HepG2 (cell line): ENCODE results near the gene LAMB4. TPM values are rescaled to one million over a fixed set of nuclear protein-coding genes. Genes with fewer than 3 reads are reported as not detected.

Experiments
- KLF15 ChIP-seq: sonication (generic); formaldehyde crosslinking; IDR thresholded peaks from 2 replicates; pipeline ENCODE4 v1.8.1; 2023; ENCODE audit warnings: borderline replicate concordance, mild to moderate bottlenecking, inconsistent platforms, missing genetic modification reagents, mixed read lengths
- SMAD9 ChIP-seq: sonication (generic); formaldehyde crosslinking; IDR thresholded peaks from 2 replicates; pipeline ENCODE4 v1.5.1; 2020; ENCODE audit warnings: mild to moderate bottlenecking, missing genetic modification reagents
- polyA plus RNA-seq, 8 experiments: library from polyadenylated mRNA; depleted of rRNA in 3 of 8; stranded (reverse) in 7 of 8; unstranded in 1 of 8; fragments of >200 nt; fragmentation: Illumina TruSeq in 4 of 8; extraction: Trizol in 4 of 8; gene quantifications; 2 replicates each; pipeline versions ENCODE4 v1.2.1 to v1.2.3, GENCODE V29; 2011 to 2016; ENCODE audit warnings: low read depth in 4 of 8, missing spikeins in 1 of 8, mixed read lengths in 1 of 8; ENCODE audit not compliant: insufficient read depth in 1 of 8
- total RNA-seq, 5 experiments: library from RNA; depleted of rRNA; stranded (reverse); fragments of >200 nt; fragmentation: Illumina TruSeq; extraction: Trizol; gene quantifications; 2 replicates each; pipeline ENCODE4 v1.2.3, GENCODE V29; 2016; ENCODE audit warnings: low read depth in 1 of 5
- TF ChIP-seq, protein P1 (sequence below), 2 experiments: sonication (generic) in 1 of 2; formaldehyde crosslinking in 1 of 2; IDR thresholded peaks; 2 replicates each; pipeline versions ENCODE4 v1.6.1 to v1.9.0; 2014 to 2022; ENCODE audit warnings: antibody characterized with exemption in 1 of 2, borderline replicate concordance in 1 of 2, inconsistent platforms in 1 of 2, low read depth in 1 of 2, missing genetic modification reagents in 1 of 2
- TF ChIP-seq, protein P2 (sequence below): sonication (generic); formaldehyde crosslinking; IDR thresholded peaks from 2 replicates; pipeline ENCODE4 v1.5.1; 2020; ENCODE audit warnings: mild to moderate bottlenecking, missing genetic modification reagents, borderline replicate concordance
- TF ChIP-seq, protein P3 (sequence below): sonication (generic); formaldehyde crosslinking; IDR thresholded peaks from 2 replicates; pipeline ENCODE4 v1.4.0; 2020; ENCODE audit warnings: missing genetic modification reagents, borderline replicate concordance

Gene LAMB4
- total and polyA plus RNA-seq, 2 of the 13 experiments (the other 11 are each of a cell fraction or from before 2014, with no cell fraction given) = 0.05 TPM; not detected in 1

GRCh38 chr7:108164342-108164741, 34.2 kb upstream of the LAMB4 start (continued):
- TF ChIP-seq, protein P1, sequence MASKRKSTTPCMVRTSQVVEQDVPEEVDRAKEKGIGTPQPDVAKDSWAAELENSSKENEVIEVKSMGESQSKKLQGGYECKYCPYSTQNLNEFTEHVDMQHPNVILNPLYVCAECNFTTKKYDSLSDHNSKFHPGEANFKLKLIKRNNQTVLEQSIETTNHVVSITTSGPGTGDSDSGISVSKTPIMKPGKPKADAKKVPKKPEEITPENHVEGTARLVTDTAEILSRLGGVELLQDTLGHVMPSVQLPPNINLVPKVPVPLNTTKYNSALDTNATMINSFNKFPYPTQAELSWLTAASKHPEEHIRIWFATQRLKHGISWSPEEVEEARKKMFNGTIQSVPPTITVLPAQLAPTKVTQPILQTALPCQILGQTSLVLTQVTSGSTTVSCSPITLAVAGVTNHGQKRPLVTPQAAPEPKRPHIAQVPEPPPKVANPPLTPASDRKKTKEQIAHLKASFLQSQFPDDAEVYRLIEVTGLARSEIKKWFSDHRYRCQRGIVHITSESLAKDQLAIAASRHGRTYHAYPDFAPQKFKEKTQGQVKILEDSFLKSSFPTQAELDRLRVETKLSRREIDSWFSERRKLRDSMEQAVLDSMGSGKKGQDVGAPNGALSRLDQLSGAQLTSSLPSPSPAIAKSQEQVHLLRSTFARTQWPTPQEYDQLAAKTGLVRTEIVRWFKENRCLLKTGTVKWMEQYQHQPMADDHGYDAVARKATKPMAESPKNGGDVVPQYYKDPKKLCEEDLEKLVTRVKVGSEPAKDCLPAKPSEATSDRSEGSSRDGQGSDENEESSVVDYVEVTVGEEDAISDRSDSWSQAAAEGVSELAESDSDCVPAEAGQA (IDR thresholded peaks at IDR 0.05; ENCODE audit: low read depth) = no peak
- TF ChIP-seq, protein P1 (CRISPR knock-in tag; IDR thresholded peaks at IDR 0.05; ENCODE audit: borderline replicate concordance) = no peak
- TF ChIP-seq, protein P2, sequence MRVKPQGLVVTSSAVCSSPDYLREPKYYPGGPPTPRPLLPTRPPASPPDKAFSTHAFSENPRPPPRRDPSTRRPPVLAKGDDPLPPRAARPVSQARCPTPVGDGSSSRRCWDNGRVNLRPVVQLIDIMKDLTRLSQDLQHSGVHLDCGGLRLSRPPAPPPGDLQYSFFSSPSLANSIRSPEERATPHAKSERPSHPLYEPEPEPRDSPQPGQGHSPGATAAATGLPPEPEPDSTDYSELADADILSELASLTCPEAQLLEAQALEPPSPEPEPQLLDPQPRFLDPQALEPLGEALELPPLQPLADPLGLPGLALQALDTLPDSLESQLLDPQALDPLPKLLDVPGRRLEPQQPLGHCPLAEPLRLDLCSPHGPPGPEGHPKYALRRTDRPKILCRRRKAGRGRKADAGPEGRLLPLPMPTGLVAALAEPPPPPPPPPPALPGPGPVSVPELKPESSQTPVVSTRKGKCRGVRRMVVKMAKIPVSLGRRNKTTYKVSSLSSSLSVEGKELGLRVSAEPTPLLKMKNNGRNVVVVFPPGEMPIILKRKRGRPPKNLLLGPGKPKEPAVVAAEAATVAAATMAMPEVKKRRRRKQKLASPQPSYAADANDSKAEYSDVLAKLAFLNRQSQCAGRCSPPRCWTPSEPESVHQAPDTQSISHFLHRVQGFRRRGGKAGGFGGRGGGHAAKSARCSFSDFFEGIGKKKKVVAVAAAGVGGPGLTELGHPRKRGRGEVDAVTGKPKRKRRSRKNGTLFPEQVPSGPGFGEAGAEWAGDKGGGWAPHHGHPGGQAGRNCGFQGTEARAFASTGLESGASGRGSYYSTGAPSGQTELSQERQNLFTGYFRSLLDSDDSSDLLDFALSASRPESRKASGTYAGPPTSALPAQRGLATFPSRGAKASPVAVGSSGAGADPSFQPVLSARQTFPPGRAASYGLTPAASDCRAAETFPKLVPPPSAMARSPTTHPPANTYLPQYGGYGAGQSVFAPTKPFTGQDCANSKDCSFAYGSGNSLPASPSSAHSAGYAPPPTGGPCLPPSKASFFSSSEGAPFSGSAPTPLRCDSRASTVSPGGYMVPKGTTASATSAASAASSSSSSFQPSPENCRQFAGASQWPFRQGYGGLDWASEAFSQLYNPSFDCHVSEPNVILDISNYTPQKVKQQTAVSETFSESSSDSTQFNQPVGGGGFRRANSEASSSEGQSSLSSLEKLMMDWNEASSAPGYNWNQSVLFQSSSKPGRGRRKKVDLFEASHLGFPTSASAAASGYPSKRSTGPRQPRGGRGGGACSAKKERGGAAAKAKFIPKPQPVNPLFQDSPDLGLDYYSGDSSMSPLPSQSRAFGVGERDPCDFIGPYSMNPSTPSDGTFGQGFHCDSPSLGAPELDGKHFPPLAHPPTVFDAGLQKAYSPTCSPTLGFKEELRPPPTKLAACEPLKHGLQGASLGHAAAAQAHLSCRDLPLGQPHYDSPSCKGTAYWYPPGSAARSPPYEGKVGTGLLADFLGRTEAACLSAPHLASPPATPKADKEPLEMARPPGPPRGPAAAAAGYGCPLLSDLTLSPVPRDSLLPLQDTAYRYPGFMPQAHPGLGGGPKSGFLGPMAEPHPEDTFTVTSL (CRISPR knock-in tag) = no peak
- TF ChIP-seq KLF15 (CRISPR knock-in tag) = no peak
- TF ChIP-seq SMAD9 (CRISPR knock-in tag) = no peak
- TF ChIP-seq, protein P3, sequence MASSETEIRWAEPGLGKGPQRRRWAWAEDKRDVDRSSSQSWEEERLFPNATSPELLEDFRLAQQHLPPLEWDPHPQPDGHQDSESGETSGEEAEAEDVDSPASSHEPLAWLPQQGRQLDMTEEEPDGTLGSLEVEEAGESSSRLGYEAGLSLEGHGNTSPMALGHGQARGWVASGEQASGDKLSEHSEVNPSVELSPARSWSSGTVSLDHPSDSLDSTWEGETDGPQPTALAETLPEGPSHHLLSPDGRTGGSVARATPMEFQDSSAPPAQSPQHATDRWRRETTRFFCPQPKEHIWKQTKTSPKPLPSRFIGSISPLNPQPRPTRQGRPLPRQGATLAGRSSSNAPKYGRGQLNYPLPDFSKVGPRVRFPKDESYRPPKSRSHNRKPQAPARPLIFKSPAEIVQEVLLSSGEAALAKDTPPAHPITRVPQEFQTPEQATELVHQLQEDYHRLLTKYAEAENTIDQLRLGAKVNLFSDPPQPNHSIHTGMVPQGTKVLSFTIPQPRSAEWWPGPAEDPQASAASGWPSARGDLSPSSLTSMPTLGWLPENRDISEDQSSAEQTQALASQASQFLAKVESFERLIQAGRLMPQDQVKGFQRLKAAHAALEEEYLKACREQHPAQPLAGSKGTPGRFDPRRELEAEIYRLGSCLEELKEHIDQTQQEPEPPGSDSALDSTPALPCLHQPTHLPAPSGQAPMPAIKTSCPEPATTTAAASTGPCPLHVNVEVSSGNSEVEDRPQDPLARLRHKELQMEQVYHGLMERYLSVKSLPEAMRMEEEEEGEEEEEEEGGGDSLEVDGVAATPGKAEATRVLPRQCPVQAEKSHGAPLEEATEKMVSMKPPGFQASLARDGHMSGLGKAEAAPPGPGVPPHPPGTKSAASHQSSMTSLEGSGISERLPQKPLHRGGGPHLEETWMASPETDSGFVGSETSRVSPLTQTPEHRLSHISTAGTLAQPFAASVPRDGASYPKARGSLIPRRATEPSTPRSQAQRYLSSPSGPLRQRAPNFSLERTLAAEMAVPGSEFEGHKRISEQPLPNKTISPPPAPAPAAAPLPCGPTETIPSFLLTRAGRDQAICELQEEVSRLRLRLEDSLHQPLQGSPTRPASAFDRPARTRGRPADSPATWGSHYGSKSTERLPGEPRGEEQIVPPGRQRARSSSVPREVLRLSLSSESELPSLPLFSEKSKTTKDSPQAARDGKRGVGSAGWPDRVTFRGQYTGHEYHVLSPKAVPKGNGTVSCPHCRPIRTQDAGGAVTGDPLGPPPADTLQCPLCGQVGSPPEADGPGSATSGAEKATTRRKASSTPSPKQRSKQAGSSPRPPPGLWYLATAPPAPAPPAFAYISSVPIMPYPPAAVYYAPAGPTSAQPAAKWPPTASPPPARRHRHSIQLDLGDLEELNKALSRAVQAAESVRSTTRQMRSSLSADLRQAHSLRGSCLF (CRISPR knock-in tag) = no peak
